Ishikawa (cell line): Measurements from ENCODE around the gene SLC49A3.

Source experiments
- CEBPB ChIP-seq: IDR thresholded peaks from 2 replicates; pipeline ENCODE4 v1.6.1; 2012
- CREB1 ChIP-seq: IDR thresholded peaks from 2 replicates; pipeline ENCODE4 v1.6.1; 2012; ENCODE audit warnings: low read depth
- EGR1 ChIP-seq: IDR thresholded peaks from 2 replicates; pipeline ENCODE4 v1.6.1; 2012
- EP300 ChIP-seq: IDR thresholded peaks from 2 replicates; pipeline ENCODE4 v1.6.1; 2012; ENCODE audit warnings: borderline replicate concordance
- FOXM1 ChIP-seq: IDR thresholded peaks from 2 replicates; pipeline ENCODE4 v1.6.1; 2012; ENCODE audit warnings: low read depth, borderline replicate concordance
- MAX ChIP-seq: IDR thresholded peaks from 2 replicates; pipeline ENCODE4 v1.6.1; 2012
- NFIC ChIP-seq: IDR thresholded peaks from 2 replicates; pipeline ENCODE4 v1.6.1; 2012
- RAD21 ChIP-seq: IDR thresholded peaks from 2 replicates; pipeline ENCODE4 v1.6.1; 2012; ENCODE audit warnings: low read depth
- REST ChIP-seq: IDR thresholded peaks from 2 replicates; pipeline ENCODE4 v1.6.1; 2012; ENCODE audit warnings: low read depth, mild to moderate bottlenecking
- TAF1 ChIP-seq: IDR thresholded peaks from 2 replicates; pipeline ENCODE4 v1.6.1; 2012; ENCODE audit warnings: low read depth, mild to moderate bottlenecking
- TCF12 ChIP-seq: IDR thresholded peaks from 2 replicates; pipeline ENCODE4 v1.6.1; 2012; ENCODE audit warnings: low read depth
- TEAD4 ChIP-seq: IDR thresholded peaks from 2 replicates; pipeline ENCODE4 v1.6.1; 2012
- USF1 ChIP-seq: IDR thresholded peaks from 2 replicates; pipeline ENCODE4 v1.6.1; 2012
- YY1 ChIP-seq: IDR thresholded peaks from 2 replicates; pipeline ENCODE4 v1.6.1; 2012; ENCODE audit warnings: low read depth
- ZBTB7A ChIP-seq: IDR thresholded peaks from 2 replicates; pipeline ENCODE4 v1.6.1; 2012; ENCODE audit warnings: low read depth

Gene SLC49A3

GRCh38 chr4:687971-688853 is 739 bp downstream of the SLC49A3 start:
- TF ChIP-seq MAX: no peak
- no peak for TF ChIP-seq REST
- TF ChIP-seq EP300: no peak
- no peak for TF ChIP-seq YY1
- TF ChIP-seq ZBTB7A: no peak
- no peak for TF ChIP-seq CREB1
- no peak for TF ChIP-seq NFIC
- TF ChIP-seq USF1: no peak
- TF ChIP-seq TEAD4: no peak
- no peak for TF ChIP-seq EGR1
- no peak for TF ChIP-seq CEBPB

- TF ChIP-seq TAF1 (no peak), FOXM1 (no peak), MAX (no peak), RAD21 (no peak), YY1 (no peak), CREB1 (no peak), ZBTB7A (no peak), NFIC (no peak), TCF12 (no peak), CEBPB (no peak), EP300 (no peak), EGR1 (no peak), REST (no peak), TEAD4 (no peak), USF1 (no peak)
Measured at GRCh38 chr4:687048-687970, 1.6 kb downstream of the SLC49A3 start.

GRCh38 chr4:686413-687040 is 2.4 kb downstream of the SLC49A3 start:
- TF ChIP-seq CREB1 (no peak), RAD21 (no peak), TCF12 (no peak), NFIC (no peak), MAX (no peak), FOXM1 (no peak), EGR1 (no peak), EP300 (no peak), CEBPB (no peak), USF1 (no peak), REST (no peak), TEAD4 (no peak), YY1 (no peak), TAF1 (no peak), ZBTB7A (no peak)
